Mucosa of gallbladder (tissue), 1 donor: ENCODE measurements around the gene SEMG2. TPM values are rescaled to one million over a fixed set of nuclear protein-coding genes. Genes with fewer than 3 reads are reported as not detected.
A peak's percentile ranks its signal among the peaks of the same experiment; 100 is the strongest.

Source experiments
- DNase-seq: peaks from one replicate; pipeline ENCODE4 v3.0.0-alpha.2; 2020; ENCODE audit warnings: low spot score
- total RNA-seq: library from RNA; stranded (reverse); gene quantifications from one replicate; pipeline ENCODE4 v1.2.1, GENCODE V29; 2021
- donor health status: DM: no; HTN: no; CAD: no.

Gene SEMG2
- total RNA-seq, 1 donor from 2014 or later: not detected

GRCh38 chr20:45229264-45230056 lies 8.3 kb downstream of the SEMG2 start:
- DNase-seq: peak; percentile 18

- DNase-seq: no peak
Observed at GRCh38 chr20:45230631-45231030, 9.5 kb downstream of the SEMG2 start.

GRCh38 chr20:45235995-45236394 lies 14.8 kb downstream of the SEMG2 start:
- DNase-seq: no peak

- no peak for DNase-seq
Observed at GRCh38 chr20:45238139-45238538, 17.0 kb downstream of the SEMG2 start.

- no peak for DNase-seq
Observed at GRCh38 chr20:45246109-45246508, 24.9 kb downstream of the SEMG2 start.

GRCh38 chr20:45247865-45248264 lies 26.7 kb downstream of the SEMG2 start:
- DNase-seq: no peak

GRCh38 chr20:45248609-45249008 lies 27.4 kb downstream of the SEMG2 start:
- DNase-seq: no peak

GRCh38 chr20:45251884-45252560 lies 30.8 kb downstream of the SEMG2 start:
- DNase-seq: no peak

- DNase-seq: peak; percentile 28
Observed at GRCh38 chr20:45253261-45253660, 32.1 kb downstream of the SEMG2 start.

- peak; percentile 81 for DNase-seq
Observed at GRCh38 chr20:45254383-45255262, 33.5 kb downstream of the SEMG2 start, which contains the start of gene SLPI. Gene SLPI, minus strand, starts transcription at chr20:45254564. Its CDS starts 21 bp downstream, at chr20:45254543.

GRCh38 chr20:45257161-45257560 lies 36.0 kb downstream of the SEMG2 start:
- no peak for DNase-seq

GRCh38 chr20:45257711-45258110 lies 36.5 kb downstream of the SEMG2 start:
- no peak for DNase-seq

GRCh38 chr20:45258259-45258658 lies 37.1 kb downstream of the SEMG2 start:
- DNase-seq: no peak

- no peak for DNase-seq
Observed at GRCh38 chr20:45258664-45259063, 37.5 kb downstream of the SEMG2 start.

GRCh38 chr20:45263556-45264266 lies 42.5 kb downstream of the SEMG2 start:
- DNase-seq: no peak

- DNase-seq: no peak
Observed at GRCh38 chr20:45266977-45267376, 45.8 kb downstream of the SEMG2 start.

GRCh38 chr20:45268531-45268930 lies 47.4 kb downstream of the SEMG2 start:
- DNase-seq: no peak

GRCh38 chr20:45269056-45269455 lies 47.9 kb downstream of the SEMG2 start:
- DNase-seq: no peak

- no peak for DNase-seq
Observed at GRCh38 chr20:45269754-45270270, 48.6 kb downstream of the SEMG2 start.
